Activated T-cell treated with anti-CD3 and anti-CD28 coated beads for 24 hours (primary cell): Measurements from ENCODE around the gene MAP3K2.
A peak's percentile ranks its signal among the peaks of the same experiment; 100 is the strongest.

Experiments
- DNase-seq: peaks from one replicate; pipeline ENCODE4 v3.0.0-alpha.2; 2020; ENCODE audit warnings: low read depth

The MAP3K2 gene

DNA sequence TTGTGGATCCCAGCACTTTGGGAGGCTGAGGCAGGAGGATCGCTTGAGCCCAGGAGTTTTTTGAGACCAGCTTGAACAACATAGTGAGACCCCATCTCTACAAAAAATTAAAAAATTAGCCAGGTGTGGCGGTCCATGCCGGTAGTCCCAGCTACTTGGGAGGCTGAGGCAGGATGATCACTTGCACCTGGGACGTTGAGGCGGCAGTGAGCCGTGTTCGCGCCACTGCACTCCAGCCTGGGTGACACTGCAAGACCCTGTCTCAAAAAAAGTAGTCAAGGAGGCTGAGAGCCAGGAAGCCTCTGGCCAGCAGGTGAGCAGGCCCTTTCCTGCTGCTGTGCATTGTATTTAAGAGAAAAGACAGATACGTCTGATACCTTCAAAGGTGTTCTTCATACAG, 19.3 kb upstream of the MAP3K2 start:
- DNase-seq, result no peak

DNA sequence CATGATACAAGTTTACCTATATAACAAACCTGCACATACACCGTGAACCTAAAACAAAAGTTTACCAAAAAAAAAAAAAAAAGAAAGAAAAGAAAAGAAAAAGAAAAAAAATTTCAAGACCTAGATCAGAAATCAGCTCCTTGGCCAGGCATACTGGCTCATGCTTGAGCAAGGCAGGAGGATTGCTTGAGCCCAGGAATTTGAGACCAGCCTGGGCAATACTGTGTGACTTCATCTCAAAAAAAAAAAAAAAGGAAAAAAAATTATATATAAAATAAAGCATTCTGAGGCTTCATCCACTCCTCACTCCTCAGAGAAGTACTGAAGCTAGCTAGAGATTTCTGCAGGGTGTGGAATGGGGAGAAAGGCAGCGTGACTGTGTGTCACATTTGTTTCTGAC, 18.7 kb upstream of the MAP3K2 start:
- DNase-seq, result no peak

DNA sequence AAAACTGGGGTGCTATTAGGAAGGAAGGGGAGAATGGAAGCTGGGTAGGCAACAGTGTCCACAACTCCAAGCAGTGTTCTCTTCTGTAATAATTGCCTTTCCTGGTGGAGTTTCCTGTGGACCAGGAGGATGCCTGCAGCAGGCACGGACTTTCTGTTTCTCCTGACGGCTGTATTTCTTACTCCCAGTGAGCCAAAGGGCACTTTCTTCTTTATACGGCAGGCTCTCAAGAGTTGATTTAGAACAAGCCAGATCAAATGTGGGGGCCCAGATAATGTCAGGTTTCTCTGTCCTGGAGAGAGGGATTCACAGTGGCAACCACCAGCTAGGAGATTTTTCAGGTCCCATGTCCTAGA, 17.5 kb upstream of the MAP3K2 start:
- no peak for DNase-seq

GRCh38 chr2:127404466-127405254, 16.9 kb upstream of the MAP3K2 start:
- DNase-seq, result no peak

DNA sequence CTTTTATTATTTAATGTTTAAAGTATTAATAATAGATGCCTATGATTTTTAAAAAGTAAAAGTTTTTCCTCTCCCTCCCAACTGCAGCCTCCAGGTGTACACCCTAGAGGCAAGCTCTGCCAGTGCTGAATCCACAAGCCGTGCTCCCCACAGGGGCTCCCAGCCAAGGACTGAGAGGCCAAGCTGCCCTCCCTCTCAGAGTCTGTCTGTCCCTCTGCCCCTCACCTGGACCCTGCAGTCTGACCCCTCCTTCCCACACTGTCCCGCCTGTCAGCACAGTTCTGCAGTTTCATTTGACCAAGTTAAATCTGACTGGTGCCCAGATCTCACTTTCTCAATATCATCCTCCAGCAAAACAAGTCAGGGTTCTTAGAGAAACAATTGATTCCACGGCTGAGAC, 15.7 kb upstream of the MAP3K2 start:
- no peak for DNase-seq

GRCh38 chr2:127401757-127402695, 14.3 kb upstream of the MAP3K2 start:
- DNase-seq, result no peak

DNA sequence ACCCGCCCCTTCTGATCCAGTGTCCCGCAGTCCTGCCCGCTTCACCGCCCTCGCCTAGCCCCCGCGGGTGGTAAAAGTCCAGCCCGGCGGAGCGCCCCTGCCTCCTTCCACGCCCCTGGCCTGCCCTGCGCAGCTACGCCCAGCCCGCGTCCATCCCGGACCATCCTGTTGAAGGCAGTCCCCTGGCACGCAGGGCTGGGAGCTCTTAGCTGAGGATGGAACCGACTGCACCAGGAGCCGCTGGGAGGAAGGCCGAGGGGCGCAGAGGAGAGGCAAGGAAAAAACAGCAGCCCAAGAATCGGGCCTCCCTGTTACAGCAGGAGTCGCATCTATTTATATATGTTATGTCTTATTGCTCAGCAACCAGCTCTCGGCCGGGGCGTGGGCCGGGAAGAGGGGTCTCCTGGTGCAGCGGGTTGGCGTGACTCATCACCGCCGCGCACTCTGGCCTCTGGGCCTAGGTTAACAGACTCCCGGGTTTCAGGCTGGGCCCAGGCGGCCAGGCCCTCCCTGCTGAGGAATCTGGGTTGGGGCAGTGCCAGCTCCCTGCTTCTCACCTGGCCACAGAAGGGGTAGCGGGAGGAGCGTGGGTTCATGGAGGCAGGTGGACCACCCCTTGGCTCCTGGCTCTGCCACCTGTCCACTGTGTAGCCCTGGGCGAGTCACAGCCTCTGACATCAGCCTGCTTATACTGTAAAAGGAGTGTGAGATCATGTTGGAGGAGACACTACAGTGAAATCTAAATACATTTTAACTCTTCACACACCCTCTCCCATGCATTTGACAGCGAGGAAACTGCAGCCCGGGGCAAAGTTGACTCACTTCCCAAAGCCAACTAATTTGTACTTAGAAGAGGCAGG, 13.4 kb upstream of the MAP3K2 start:
- no peak for DNase-seq

DNA sequence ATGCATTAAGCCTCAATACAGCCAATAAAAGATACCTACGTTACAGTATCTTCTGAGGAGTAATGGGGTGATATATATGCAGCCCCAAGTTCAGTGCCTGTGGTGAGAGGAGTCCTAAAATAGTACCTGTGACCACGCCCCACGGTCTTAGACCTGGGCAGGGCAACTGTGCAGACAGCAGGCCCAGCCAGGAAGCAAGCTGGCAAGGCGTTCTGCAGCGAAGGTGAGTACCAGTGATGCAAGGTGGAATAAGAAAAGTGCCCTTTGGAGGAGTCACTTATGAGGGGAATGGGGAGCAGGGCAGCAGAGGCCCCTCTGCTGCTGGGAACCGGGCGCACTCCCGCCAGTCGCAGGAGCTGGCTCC, 12.7 kb upstream of the MAP3K2 start:
- DNase-seq, result no peak

GRCh38 chr2:127398239-127398590, 10.4 kb upstream of the MAP3K2 start:
- DNase-seq, result no peak

DNA sequence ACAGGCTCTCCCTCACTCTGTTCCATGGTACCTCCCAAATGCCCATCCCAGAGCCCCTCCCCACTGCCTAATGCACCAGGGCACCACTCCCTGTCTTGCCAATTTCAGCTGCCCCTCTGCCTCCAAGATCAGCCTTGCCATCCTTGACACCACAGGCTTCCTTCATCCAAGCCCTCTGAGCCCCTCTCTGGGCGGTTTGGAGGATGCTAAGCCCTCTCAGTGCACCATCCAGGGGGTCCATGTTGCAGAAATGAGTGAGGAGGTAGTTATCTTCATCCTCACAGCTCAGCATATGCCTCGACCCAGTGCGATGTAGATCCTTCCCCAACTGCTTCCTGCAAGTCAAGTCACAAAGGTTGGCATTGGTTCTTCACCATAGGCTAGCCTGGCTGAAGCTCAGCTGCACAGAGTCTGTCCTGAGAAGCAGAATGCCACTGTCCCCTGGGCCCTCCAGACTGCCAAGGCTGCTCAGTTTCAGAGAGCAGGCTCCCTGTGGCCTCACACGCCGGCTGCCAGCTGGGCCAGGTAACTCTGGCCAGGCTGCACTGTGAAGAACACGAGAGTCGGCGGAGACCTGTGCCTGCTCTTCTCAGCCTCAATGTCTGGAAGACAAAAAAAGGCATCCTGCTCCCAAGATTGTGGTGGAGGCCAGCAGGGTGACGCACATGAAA, 9.9 kb upstream of the MAP3K2 start:
- DNase-seq, result no peak

DNA sequence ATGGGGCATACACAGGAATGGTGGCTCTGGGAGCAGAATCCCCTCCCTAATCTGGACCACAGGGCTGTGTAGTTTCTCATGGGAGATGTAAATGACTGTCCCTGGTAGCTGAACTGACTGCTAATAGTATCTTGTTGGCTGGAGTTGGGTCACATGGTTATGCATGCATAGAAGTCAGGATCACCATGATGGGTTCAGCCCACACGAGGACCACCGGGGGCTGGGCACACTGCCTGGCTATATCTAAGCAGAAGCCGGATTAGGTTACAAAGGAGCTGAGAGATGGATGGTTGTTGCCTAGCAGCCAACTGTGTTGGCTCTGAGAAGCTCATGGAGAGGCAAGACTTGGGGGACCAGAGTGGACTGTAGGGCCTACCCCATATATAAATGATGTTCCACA, 6.7 kb upstream of the MAP3K2 start:
- DNase-seq, result no peak

- DNase-seq, result no peak
Measured at GRCh38 chr2:127392828-127393578, 5.2 kb upstream of the MAP3K2 start.

- no peak for DNase-seq
Measured at GRCh38 chr2:127392133-127392827, 4.5 kb upstream of the MAP3K2 start.

DNA sequence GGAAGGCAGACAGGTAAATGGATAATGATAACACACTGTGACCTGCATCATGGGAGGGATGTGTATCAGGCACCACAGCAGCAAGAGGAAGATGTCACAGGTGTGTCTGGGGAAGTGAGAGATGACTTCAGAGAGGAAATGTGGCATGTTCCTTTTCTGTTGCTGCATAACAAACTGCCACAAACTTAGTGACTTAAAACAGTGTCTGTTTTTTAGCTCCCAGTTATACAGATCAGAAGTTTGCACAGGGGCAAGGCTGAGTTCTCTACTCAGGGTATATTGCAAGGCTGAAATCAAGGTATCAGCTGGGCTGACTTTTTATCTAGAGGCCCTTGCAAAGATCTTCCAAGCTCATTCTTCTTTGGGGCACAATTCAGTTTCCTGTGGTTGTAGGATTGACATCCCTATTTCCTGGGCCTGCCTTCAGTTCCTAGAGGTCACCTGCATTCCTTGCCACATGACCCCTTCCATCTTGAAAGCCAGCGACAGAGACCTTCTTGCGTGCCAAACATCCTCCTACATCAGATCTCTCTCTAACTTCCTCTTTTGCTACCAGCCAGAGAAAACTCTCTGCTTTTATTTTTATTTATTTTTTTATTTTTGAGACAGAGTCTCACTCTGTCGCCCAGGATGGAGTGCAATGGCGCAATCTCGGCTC, 2.1 kb upstream of the MAP3K2 start:
- no peak for DNase-seq

DNA sequence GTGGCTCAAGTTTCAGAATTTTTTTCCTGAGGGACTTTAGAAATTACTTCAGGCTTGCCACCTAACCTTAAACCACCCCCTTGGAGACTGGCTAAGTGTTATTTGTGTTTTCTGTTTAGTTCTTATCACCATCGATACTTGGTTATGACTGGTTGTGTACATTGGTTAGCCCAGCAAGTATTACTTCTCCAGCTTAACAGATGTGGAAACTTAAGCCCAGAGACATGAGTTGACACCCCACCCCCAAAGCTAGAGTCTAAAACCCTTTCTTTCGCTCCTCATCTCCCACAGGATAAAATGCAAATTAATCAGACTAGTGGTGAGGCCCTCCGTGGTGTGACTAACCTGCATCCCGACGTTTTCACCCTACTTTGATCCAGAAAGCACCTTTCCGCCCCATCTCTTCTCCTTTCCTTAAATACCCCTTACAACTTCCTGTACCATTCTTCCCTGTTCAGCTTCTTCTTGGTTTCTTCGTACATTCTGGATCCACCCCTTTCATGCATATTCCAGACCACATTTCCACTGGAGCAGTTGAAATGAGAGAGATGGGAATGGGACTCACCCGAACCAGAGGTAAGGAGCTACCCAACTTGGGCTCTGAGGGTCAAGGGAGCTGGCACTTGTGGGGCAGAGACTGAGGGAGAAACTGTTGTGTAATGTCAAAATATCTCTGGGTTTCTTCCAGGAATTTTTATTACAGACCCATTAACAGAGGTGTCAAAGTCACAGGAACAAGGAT, 819 bp upstream of the MAP3K2 start:
- DNase-seq, result no peak

GRCh38 chr2:127386764-127387654, 766 bp downstream of the MAP3K2 start:
- peak; percentile 66 for DNase-seq

- no peak for DNase-seq
Measured at GRCh38 chr2:127386246-127386645, 1.5 kb downstream of the MAP3K2 start.

DNA sequence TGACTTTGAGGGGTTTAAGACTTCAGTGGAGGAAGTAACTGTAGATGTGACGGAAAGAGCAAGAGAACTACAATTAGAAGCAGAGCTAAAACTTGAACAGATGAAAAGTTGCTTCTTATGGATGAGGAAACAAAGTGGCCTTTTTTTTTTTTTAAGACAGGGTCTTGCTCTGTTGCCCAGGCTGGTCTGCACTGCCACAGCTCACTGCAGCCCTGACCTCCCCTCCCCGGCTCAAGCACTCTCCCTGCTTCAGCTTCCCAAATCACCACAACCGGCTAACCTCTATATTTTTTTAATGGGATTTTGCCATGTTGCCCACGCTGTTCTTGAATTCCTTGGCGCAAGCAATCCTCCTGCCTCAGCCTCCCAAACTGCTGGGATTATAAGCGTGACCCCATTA, 3.2 kb downstream of the MAP3K2 start:
- DNase-seq, result no peak
